NT2/D1 (cell line): ENCODE data around the gene MAP2K7.

ENCODE experiments used
- DNase-seq: peaks from one replicate; pipeline ENCODE4 v3.0.0-alpha.2; 2011; ENCODE audit warnings: low read depth, low spot score
- H3K27me3 ChIP-seq: 2 replicates; pipeline ENCODE4 v1.6.0; 2011; ENCODE audit warnings: mild to moderate bottlenecking; ENCODE audit not compliant: insufficient read length, insufficient read depth
- H3K36me3 ChIP-seq: 2 replicates; pipeline ENCODE4 v1.6.1; 2011; ENCODE audit warnings: mild to moderate bottlenecking, low read length, mixed read lengths; ENCODE audit not compliant: insufficient read depth, insufficient read length
- H3K4me1 ChIP-seq: 2 replicates; pipeline ENCODE4 v1.5.1; 2011; ENCODE audit not compliant: insufficient read depth, insufficient read length
- H3K4me3 ChIP-seq: 2 replicates; pipeline ENCODE4 v1.5.1; 2011; ENCODE audit warnings: low read depth; ENCODE audit not compliant: insufficient read length
- H3K9ac ChIP-seq: 2 replicates; pipeline ENCODE4 v1.6.0; 2011; ENCODE audit warnings: low read depth; ENCODE audit not compliant: insufficient read length
- H3K9me3 ChIP-seq: 2 replicates; pipeline ENCODE4 v1.5.1; 2011; ENCODE audit warnings: mild to moderate bottlenecking, low read length; ENCODE audit not compliant: insufficient read depth
- SUZ12 ChIP-seq: IDR thresholded peaks from 2 replicates; pipeline ENCODE4 v1.6.1; 2011; ENCODE audit not compliant: insufficient read length, insufficient read depth; ENCODE audit errors: extremely low read depth
- YY1 ChIP-seq: IDR thresholded peaks from 2 replicates; pipeline ENCODE4 v1.6.1; 2011; ENCODE audit not compliant: insufficient read length, insufficient read depth
- ZNF274 ChIP-seq: IDR thresholded peaks from 2 replicates; pipeline ENCODE4 v1.6.1; 2011; ENCODE audit warnings: mild to moderate bottlenecking, low read depth, low read length

The MAP2K7 gene

DNA sequence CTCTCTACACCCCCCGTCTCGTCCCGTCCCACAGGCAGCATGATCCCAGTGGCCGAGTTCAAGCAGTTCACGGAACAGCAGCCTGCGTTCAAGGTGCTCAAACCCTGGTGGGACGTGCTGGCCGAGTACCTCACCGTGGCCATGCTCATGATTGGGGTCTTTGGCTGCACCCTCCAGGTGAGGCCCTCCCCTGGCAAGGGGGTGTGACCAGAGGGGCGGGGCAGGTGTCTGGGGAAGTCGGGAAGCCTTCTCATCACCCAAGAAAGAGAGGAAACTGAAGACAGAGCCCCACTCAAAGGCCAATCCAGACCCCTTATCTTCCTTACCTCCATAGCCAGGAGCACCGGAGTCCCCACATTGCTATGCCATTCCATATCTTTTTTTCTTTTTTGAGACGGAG is 8.1 kb upstream of the MAP2K7 start:
- TF ChIP-seq YY1 (no peak), ZNF274 (no peak), SUZ12 (no peak)
- no peak for DNase-seq
- H3K9me3 ChIP-seq = no peaks in the 10 kb centered on the region
- no peaks in the 10 kb centered on the region for H3K27me3 ChIP-seq
- H3K4me3 ChIP-seq = no peak overlapping the region
- no peak overlapping the region for H3K9ac ChIP-seq
- peaks cover 32% of the 10 kb centered on the region for H3K36me3 ChIP-seq
- H3K4me1 ChIP-seq = peaks cover 13% of the 10 kb centered on the region

- TF ChIP-seq SUZ12 (no peak), YY1 (no peak), ZNF274 (no peak)
- Histone ChIP-seq H3K4me3 (no peak overlapping the region), H3K9ac (no peak overlapping the region), H3K9me3 (no peaks in the 10 kb centered on the region), H3K27me3 (no peaks in the 10 kb centered on the region), H3K4me1 (peaks cover 16% of the 10 kb centered on the region), H3K36me3 (peaks cover 39% of the 10 kb centered on the region)
- DNase-seq = no peak
Observed at GRCh38 chr19:7897292-7897691, 6.4 kb upstream of the MAP2K7 start.

DNA sequence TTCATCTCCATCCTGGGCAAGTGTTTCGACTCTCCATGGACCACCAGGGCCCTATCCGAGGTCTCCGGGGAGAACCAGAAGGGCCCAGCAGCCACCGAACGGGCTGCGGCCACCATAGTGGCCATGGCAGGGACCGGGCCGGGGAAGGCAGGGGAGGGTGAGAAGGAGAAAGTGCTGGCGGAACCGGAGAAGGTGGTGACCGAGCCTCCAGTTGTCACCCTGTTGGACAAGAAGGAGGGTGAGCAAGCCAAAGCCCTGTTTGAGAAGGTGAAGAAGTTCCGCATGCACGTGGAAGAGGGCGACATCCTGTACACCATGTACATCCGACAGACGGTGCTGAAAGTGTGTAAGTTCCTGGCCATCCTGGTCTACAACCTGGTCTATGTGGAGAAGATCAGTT is 4.7 kb upstream of the MAP2K7 start:
- Histone ChIP-seq H3K4me3 (no peak overlapping the region), H3K4me1 (peaks cover 20% of the 10 kb centered on the region), H3K9me3 (no peaks in the 10 kb centered on the region), H3K9ac (no peak overlapping the region), H3K36me3 (peaks cover 36% of the 10 kb centered on the region), H3K27me3 (no peaks in the 10 kb centered on the region)
- TF ChIP-seq ZNF274 (no peak), YY1 (no peak), SUZ12 (no peak)
- DNase-seq = no peak

GRCh38 chr19:7899751-7900378 is 3.8 kb upstream of the MAP2K7 start:
- Histone ChIP-seq H3K36me3 (peaks cover 41% of the 10 kb centered on the region), H3K4me1 (peaks cover 23% of the 10 kb centered on the region), H3K4me3 (no peak overlapping the region), H3K9me3 (no peaks in the 10 kb centered on the region), H3K27me3 (no peaks in the 10 kb centered on the region), H3K9ac (peak overlapping the region; percentile 29)
- TF ChIP-seq YY1 (no peak), ZNF274 (no peak), SUZ12 (no peak)
- DNase-seq = no peak

DNA sequence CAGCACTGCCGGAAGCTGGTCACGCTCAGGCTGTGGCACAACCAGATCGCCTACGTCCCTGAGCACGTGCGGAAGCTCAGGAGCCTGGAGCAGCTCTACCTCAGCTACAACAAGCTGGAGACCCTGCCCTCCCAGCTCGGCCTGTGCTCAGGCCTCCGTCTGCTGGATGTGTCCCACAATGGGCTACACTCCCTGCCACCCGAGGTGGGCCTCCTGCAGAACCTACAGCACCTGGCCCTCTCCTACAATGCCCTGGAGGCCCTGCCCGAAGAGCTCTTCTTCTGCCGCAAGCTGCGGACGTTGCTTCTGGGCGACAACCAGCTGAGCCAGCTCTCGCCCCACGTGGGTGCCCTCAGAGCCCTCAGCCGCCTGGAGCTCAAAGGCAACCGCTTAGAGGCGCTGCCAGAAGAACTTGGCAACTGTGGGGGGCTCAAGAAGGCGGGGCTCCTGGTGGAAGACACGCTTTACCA is 3.2 kb upstream of the MAP2K7 start:
- peaks cover 44% of the 10 kb centered on the region for H3K36me3 ChIP-seq
- H3K9ac ChIP-seq = peak overlapping the region; percentile 17
- no peak for TF ChIP-seq YY1
- TF ChIP-seq ZNF274 = no peak
- TF ChIP-seq SUZ12 = no peak
- H3K4me1 ChIP-seq = peaks cover 23% of the 10 kb centered on the region
- no peaks in the 10 kb centered on the region for H3K27me3 ChIP-seq
- H3K9me3 ChIP-seq = no peaks in the 10 kb centered on the region
- no peak for DNase-seq
- no peak overlapping the region for H3K4me3 ChIP-seq

DNA sequence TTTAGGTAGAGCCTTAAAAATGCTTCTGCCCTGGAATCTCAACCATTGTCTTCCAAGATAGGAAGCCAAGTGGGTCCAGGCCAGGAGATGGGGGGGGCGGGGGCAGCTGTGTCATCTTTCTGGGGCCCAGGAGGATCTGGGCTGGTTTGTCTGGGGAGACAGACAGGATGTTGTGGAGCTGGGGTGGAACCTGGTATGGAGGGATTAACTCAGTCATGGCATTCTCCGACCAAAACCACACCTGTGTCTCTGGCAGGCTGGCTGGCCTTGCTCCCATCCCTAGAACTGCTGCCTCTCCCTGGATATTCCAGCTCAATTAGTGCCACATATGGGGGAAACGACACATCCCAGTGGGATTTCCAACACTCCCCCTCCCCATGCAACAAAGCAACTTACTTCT is 2.7 kb upstream of the MAP2K7 start:
- Histone ChIP-seq H3K36me3 (peaks cover 44% of the 10 kb centered on the region), H3K27me3 (no peaks in the 10 kb centered on the region), H3K4me3 (no peak overlapping the region), H3K9me3 (no peaks in the 10 kb centered on the region), H3K9ac (peak overlapping the region; percentile 29), H3K4me1 (peaks cover 23% of the 10 kb centered on the region)
- DNase-seq = no peak
- TF ChIP-seq SUZ12 (no peak), ZNF274 (no peak), YY1 (no peak)

DNA sequence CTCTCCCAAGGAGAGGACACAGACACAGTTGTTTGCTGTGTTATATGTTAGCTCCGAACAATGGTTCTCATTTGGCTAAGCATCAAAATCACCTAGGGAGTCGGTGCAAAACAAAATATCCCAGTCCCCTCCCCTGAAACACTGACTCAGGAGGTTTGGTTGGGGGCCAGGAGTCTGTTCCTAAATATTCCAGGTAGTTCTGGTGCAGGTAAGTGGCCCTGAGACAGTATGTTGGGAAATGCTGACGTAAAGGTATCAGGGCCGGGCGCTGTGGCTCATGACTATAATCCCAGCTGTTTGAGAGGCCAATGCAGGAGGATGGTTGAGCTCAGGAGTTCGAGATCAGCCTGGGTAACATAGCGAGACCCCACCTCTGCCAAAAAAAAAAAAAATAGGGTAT is 2.3 kb upstream of the MAP2K7 start:
- TF ChIP-seq ZNF274 (no peak), SUZ12 (no peak), YY1 (no peak)
- Histone ChIP-seq H3K4me3 (no peak overlapping the region), H3K9ac (no peak overlapping the region), H3K36me3 (peaks cover 48% of the 10 kb centered on the region), H3K9me3 (no peaks in the 10 kb centered on the region), H3K27me3 (no peaks in the 10 kb centered on the region), H3K4me1 (peaks cover 25% of the 10 kb centered on the region)
- no peak for DNase-seq

DNA sequence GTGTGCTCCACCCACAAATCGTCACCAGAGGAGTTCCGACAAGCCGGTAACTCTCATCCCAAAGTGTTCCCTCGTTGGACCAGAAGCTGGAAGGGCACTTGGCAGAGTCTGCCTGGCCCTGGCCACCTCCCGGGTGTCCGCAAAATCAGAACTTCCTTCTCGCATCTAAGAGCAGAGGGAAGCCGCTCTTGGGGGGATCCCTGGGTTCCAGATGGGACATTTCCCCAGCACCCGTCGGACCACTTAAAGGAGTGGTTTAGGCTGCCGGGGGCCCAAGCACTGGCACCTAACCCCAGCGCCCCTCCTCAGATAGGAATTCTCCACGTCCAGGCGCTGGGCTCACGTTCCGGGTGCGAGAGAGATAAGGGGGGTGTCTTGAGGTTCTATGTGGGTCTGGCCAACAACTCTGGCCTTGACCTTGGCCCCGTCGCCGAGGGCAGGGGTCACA is 857 bp upstream of the MAP2K7 start:
- peak overlapping the region; percentile 100 for H3K9ac ChIP-seq
- H3K36me3 ChIP-seq = peaks cover 55% of the 10 kb centered on the region
- DNase-seq = no peak
- H3K4me1 ChIP-seq = peaks cover 30% of the 10 kb centered on the region
- H3K9me3 ChIP-seq = no peaks in the 10 kb centered on the region
- H3K27me3 ChIP-seq = no peaks in the 10 kb centered on the region
- H3K4me3 ChIP-seq = peak overlapping the region; percentile 98
- TF ChIP-seq YY1 = no peak
- no peak for TF ChIP-seq ZNF274
- no peak for TF ChIP-seq SUZ12
